Sigmoid colon (tissue), 4 donors: ENCODE measurements around the gene GBX2.

Experiments
- CTCF ChIP-seq, 4 experiments: fragments of 450-650 bp in 3 of 4; fragments of 200-600 bp in 1 of 4; IDR thresholded peaks; one replicate each; pipeline ENCODE4 v1.5.1; 2016 to 2019; ENCODE audit warnings: antibody characterized with exemption in 4 of 4, mild to moderate bottlenecking in 3 of 4, moderate library complexity in 2 of 4
- EP300 ChIP-seq, 4 donors: sonication (generic); formaldehyde crosslinking; IDR thresholded peaks; one replicate each; pipeline ENCODE4 v1.6.1; 2017; ENCODE audit warnings: antibody characterized with exemption in 4 of 4
- POLR2AphosphoS5 ChIP-seq, 4 donors: sonication (generic); formaldehyde crosslinking; IDR thresholded peaks; one replicate each; pipeline ENCODE4 v1.6.1; 2017; ENCODE audit warnings: antibody characterized with exemption in 4 of 4

GRCh38 chr2:236169741-236170589, 1.8 kb upstream of the GBX2 start:
- no peak for TF ChIP-seq EP300 (IDR thresholded peaks at IDR 0.05)
- no peak for TF ChIP-seq CTCF (IDR thresholded peaks at IDR 0.05)
- TF ChIP-seq POLR2AphosphoS5 (IDR thresholded peaks at IDR 0.05) = peak in 1 of 4 donors; percentile 2
